Prostate gland (tissue), 2 donors: ENCODE measurements around the gene PMM1.
A peak's percentile ranks its signal among the peaks of the same experiment; 100 is the strongest.

Experiments used
- POLR2A ChIP-seq: fragments of 450-650 bp; IDR thresholded peaks from one replicate; pipeline ENCODE4 v1.6.1; 2016; ENCODE audit warnings: antibody characterized with exemption, mild to moderate bottlenecking
- POLR2AphosphoS5 ChIP-seq: sonication (generic); formaldehyde crosslinking; IDR thresholded peaks from one replicate; pipeline ENCODE4 v1.6.1; 2017; ENCODE audit warnings: antibody characterized with exemption
- TF ChIP-seq, protein P1 (sequence below), 4 experiments: fragments of 200-600 bp in 2 of 4; fragments of 450-650 bp in 2 of 4; sonication (generic) in 2 of 4; IDR thresholded peaks; 1 replicate in 3 of 4; 2 replicates in 1 of 4; pipeline ENCODE4 v1.5.1; 2016 to 2019; ENCODE audit warnings: antibody characterized with exemption in 4 of 4, mild to moderate bottlenecking in 2 of 4, moderate library complexity in 2 of 4

DNA sequence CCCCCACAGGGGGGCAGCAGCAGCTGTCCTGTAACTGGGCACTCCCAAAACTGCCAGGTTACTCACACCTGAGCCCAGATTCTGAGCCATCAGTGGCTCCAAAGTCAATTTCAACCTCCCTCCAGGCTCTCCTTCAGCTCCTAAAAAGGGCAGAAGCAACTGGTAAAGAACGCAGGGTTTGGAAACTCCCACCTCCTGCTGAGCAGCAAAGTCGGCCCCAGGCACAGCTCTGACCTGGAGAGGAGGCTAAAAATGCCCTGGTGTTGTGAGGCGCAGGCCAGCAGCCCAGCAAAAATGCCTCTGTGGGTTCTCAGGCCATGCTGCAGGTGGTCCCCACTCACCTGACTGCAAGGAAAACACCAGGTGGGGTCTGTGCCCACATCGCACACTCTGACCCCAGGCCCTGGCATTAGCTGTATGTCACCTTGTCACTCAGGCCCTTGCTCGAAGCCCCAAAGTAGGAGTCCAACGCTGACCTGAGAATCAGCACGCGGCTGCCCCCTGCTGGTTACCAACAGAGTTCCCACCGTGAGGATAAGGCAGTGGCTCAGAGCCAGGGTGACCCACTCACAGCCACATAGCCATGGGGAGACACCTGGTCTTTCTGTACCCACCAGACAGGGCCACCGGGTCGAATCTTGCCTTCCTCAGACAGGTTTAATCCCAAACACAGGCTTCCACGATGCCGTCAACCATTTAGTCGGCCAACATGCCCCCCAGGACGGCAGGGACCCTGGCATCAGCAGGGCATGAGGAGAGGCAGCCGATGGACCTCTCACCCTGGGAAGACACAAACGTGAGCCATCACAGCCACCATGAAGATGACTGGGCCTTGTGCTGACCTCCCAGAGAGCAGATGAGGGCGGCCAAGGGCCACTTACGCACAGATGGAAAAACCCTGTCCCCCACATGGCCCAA is 56.5 kb downstream of the PMM1 start:
- no peak for TF ChIP-seq POLR2AphosphoS5
- TF ChIP-seq, protein P1, sequence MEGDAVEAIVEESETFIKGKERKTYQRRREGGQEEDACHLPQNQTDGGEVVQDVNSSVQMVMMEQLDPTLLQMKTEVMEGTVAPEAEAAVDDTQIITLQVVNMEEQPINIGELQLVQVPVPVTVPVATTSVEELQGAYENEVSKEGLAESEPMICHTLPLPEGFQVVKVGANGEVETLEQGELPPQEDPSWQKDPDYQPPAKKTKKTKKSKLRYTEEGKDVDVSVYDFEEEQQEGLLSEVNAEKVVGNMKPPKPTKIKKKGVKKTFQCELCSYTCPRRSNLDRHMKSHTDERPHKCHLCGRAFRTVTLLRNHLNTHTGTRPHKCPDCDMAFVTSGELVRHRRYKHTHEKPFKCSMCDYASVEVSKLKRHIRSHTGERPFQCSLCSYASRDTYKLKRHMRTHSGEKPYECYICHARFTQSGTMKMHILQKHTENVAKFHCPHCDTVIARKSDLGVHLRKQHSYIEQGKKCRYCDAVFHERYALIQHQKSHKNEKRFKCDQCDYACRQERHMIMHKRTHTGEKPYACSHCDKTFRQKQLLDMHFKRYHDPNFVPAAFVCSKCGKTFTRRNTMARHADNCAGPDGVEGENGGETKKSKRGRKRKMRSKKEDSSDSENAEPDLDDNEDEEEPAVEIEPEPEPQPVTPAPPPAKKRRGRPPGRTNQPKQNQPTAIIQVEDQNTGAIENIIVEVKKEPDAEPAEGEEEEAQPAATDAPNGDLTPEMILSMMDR (IDR thresholded peaks at IDR 0.05): peak; percentile 57 to 64 (median 60)
- no peak for TF ChIP-seq POLR2A
